Measurements from ENCODE around the gene CELF4. TPM values are rescaled to one million over a fixed set of nuclear protein-coding genes. Genes with fewer than 3 reads are reported as not detected.

Gene CELF4
- total RNA-seq, 2 experiments from 2014 or later = not detected

DNA sequence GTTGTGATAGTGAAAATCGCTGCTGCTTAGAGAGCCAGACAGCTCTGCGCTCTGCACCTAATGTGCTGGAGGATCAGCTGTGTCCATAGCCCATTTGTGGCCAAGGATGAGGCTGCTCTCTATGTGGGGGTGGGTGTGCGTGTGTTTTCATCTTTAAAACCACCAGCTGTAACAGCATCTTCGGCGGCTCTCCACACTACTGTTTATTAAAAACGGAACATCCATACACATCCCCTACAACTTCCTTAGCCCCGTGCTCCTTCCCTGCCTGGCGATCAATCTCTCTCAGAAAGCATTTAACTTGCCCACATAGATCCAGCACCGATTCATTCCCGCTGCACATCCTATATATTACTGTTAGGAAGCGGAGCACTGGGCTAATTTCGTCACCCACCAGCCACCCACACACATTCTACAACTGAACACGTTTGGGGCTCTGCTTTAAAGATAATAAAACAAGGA lies 1.6 kb downstream of the CELF4 start:
- Mint-ChIP-seq H3K36me3 (peaks cover 2% of the 10 kb centered on the region), H3K27me3 (peaks cover 75% of the 10 kb centered on the region), H3K27ac (no peak overlapping the region), H3K4me1 (peaks cover 11% of the 10 kb centered on the region), H3K9me3 (no peaks in the 10 kb centered on the region), H3K4me3 (no peak overlapping the region)
- no peak for DNase-seq

DNA sequence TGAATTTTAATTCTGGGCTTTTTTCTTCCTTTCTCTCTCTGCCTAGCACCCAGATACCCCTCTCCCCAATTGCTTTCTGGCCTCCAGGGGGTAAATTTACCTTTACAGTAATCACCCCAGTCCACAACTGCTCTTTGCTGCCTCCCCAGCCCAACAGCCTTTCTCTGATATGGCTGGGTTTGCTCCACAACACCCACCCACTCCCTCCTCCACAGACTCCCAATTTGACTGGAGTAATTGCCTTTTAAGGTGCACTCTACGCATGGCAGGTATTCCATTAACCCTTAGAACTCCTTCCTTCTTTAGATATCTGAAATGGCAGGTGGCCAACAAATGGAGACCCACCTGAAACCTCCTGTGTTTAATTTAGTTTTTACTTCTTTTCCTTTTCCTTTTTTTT lies 3.6 kb downstream of the CELF4 start:
- H3K9me3 Mint-ChIP-seq = no peaks in the 10 kb centered on the region

GRCh38 chr18:37560003-37560402 lies 5.6 kb downstream of the CELF4 start:
- DNase-seq = no peak
- no peaks in the 10 kb centered on the region for H3K36me3 Mint-ChIP-seq
- H3K4me1 Mint-ChIP-seq = no peaks in the 10 kb centered on the region
- no peak overlapping the region for H3K27ac Mint-ChIP-seq
- H3K4me3 Mint-ChIP-seq = no peak overlapping the region
- no peaks in the 10 kb centered on the region for H3K9me3 Mint-ChIP-seq
- H3K27me3 Mint-ChIP-seq = peaks cover 50% of the 10 kb centered on the region

More for the DNA sequence above, 3.6 kb downstream of the CELF4 start:
- no peak overlapping the region for H3K4me3 Mint-ChIP-seq
- DNase-seq = no peak
- peaks cover 5% of the 10 kb centered on the region for H3K4me1 Mint-ChIP-seq
- H3K27me3 Mint-ChIP-seq = peaks cover 68% of the 10 kb centered on the region
- H3K36me3 Mint-ChIP-seq = peaks cover 2% of the 10 kb centered on the region
- H3K27ac Mint-ChIP-seq = no peak overlapping the region

- no peak for DNase-seq
- Mint-ChIP-seq H3K27me3 (peaks cover 42% of the 10 kb centered on the region), H3K27ac (no peak overlapping the region), H3K4me3 (no peak overlapping the region), H3K9me3 (no peaks in the 10 kb centered on the region), H3K36me3 (no peaks in the 10 kb centered on the region), H3K4me1 (no peaks in the 10 kb centered on the region)
These were observed 6.4 kb downstream of the CELF4 start for GRCh38 chr18:37559194-37559593.

DNA sequence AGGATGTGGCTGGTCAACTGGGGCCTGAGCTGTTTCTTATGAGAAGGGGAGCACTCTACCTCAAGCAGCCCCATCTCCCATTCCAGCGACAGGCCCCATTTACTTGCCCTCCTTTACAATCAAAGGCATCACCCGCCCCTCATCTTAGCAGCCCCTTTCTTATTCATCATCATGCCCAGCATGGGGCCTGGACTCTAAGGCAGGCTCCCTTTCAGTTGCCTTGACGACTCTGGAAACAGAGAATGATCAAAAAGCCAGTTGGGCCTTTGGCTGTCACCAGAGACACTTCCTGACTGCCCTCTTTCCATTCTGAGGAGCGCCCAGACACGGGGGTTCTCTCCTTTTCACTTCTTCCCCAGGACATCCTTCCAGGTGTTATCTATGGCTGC lies 11.2 kb downstream of the CELF4 start:
- Mint-ChIP-seq H3K27me3 (peaks cover 14% of the 10 kb centered on the region), H3K27ac (no peak overlapping the region), H3K9me3 (no peaks in the 10 kb centered on the region), H3K4me1 (no peaks in the 10 kb centered on the region), H3K4me3 (no peak overlapping the region), H3K36me3 (no peaks in the 10 kb centered on the region)
- DNase-seq = no peak

- DNase-seq = no peak
- H3K36me3 Mint-ChIP-seq = no peaks in the 10 kb centered on the region
- H3K4me1 Mint-ChIP-seq = no peaks in the 10 kb centered on the region
- H3K9me3 Mint-ChIP-seq = no peaks in the 10 kb centered on the region
- H3K27me3 Mint-ChIP-seq = peaks cover 10% of the 10 kb centered on the region
- H3K27ac Mint-ChIP-seq = no peak overlapping the region
- no peak overlapping the region for H3K4me3 Mint-ChIP-seq
These were observed 11.8 kb downstream of the CELF4 start for GRCh38 chr18:37553633-37554398.

- Mint-ChIP-seq H3K9me3 (no peaks in the 10 kb centered on the region), H3K4me1 (no peaks in the 10 kb centered on the region), H3K27ac (no peak overlapping the region), H3K27me3 (peaks cover 6% of the 10 kb centered on the region), H3K36me3 (no peaks in the 10 kb centered on the region), H3K4me3 (no peak overlapping the region)
- no peak for DNase-seq
These were observed 13.3 kb downstream of the CELF4 start for GRCh38 chr18:37552286-37552685.

- Mint-ChIP-seq H3K4me3 (no peak overlapping the region), H3K27ac (no peak overlapping the region), H3K27me3 (peaks cover 3% of the 10 kb centered on the region), H3K4me1 (no peaks in the 10 kb centered on the region), H3K36me3 (no peaks in the 10 kb centered on the region), H3K9me3 (no peaks in the 10 kb centered on the region)
- no peak for DNase-seq
These were observed 13.8 kb downstream of the CELF4 start for GRCh38 chr18:37551846-37552245.

DNA sequence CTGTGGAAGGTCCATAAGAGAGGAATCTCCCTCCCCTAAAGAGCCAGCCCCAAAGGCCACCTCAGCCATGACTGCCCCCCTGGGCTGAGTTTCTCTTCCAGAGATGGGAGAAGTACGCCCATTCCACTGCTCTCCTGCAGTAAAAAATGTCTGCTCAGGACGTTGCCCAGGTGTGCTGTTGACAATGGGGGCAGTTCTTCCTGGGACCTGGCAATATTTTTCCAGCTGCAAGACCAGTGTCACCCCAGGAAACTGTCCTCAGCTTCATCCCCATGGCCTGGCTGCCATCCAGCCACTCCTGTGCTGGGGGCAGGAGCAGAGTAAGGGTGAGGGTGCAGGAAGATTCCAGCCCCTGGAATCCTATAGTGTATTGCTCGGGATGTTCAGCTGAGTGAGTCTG lies 14.3 kb downstream of the CELF4 start:
- no peak for DNase-seq
- Mint-ChIP-seq H3K4me3 (no peak overlapping the region), H3K9me3 (no peaks in the 10 kb centered on the region), H3K36me3 (no peaks in the 10 kb centered on the region), H3K27ac (no peak overlapping the region), H3K27me3 (peaks cover 3% of the 10 kb centered on the region), H3K4me1 (no peaks in the 10 kb centered on the region)

- no peaks in the 10 kb centered on the region for H3K9me3 Mint-ChIP-seq
- no peak for DNase-seq
- no peak overlapping the region for H3K4me3 Mint-ChIP-seq
- no peaks in the 10 kb centered on the region for H3K4me1 Mint-ChIP-seq
- no peak overlapping the region for H3K27ac Mint-ChIP-seq
- H3K36me3 Mint-ChIP-seq = no peaks in the 10 kb centered on the region
- peaks cover 3% of the 10 kb centered on the region for H3K27me3 Mint-ChIP-seq
These were observed 15.3 kb downstream of the CELF4 start for GRCh38 chr18:37550118-37550875.

DNA sequence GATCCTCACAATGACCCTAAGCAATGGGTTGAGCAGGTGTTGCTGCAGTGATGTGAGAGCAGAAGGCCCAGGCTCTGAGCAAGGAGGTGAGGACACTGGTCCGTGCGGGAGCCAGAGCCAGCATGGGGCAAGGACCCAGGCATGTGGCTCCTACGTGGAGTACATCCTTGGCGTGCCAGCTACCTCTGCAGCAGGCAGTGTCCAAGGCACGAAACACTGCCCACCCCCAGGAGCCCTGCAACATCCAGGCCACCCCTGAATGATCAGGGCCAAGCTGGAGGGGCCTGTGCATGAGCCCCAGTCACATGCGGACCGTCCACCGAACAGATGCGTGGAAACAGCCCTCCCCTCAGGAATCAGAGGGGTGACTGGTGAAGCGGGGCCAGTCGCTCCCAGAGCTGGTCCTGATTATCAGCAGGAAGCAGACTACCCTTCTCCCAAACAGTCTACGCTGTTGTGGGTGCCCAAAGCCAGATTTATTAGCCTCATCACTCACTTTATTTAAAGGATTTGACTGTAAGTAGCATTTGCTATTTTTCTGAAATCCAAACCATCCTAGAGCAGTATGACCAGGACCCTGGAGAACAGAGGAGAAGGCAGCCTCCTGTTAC lies 16.8 kb downstream of the CELF4 start:
- Mint-ChIP-seq H3K27ac (no peak overlapping the region), H3K4me3 (no peak overlapping the region), H3K36me3 (no peaks in the 10 kb centered on the region), H3K27me3 (peaks cover 3% of the 10 kb centered on the region), H3K4me1 (no peaks in the 10 kb centered on the region), H3K9me3 (no peaks in the 10 kb centered on the region)
- no peak for DNase-seq

DNA sequence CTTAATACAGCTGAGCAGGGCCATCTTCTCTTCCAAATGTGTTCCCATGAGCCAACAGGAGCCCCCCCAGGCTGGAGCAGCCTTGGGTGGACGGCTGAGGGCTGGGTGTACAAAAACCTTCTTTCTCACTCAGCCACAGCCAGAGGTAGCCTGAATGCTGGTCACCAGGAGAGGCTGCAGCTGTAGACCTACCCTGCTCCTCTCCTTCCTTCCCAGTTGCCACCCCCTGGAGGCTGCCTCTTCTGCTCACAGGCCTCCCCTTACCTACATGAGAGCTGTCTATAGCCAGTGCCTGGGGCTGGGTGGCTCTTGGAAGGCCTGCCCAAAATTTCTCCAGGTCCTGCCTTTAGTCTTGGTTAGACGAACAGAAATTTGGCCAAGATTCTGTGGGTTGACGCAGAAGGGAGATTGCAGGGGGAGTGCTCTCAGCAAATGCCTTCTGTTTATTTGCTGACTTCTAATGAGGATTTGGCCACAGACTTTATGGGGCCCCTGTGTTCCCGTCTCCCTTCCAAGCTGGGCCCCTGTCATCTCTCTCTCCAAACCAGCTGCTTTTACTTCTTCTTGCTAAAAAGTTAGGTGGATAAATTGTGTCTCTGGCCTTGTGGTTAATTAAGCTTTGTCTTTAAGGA lies 18.3 kb downstream of the CELF4 start:
- no peaks in the 10 kb centered on the region for H3K4me1 Mint-ChIP-seq

DNA sequence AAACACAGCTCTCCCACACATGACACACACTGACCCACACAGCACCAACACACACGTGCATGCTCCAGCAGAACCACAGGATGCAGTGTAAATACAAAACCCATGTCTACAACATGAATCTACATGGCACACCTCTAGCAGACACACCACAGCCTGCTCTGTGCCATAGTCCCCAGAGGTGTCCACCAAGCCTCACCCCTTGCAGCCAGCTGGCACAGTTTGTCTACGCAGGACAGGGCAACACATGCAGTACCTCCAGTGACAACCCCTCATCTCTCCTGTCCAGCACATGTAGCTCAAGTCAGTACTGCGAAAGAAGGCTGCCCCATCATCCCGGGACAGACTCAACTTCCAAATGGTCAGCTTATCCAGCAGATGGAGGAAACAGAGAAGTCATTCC lies 18.9 kb downstream of the CELF4 start:
- Mint-ChIP-seq H3K27me3 (peaks cover 3% of the 10 kb centered on the region), H3K9me3 (no peaks in the 10 kb centered on the region), H3K27ac (no peak overlapping the region), H3K4me3 (no peak overlapping the region), H3K4me1 (no peaks in the 10 kb centered on the region), H3K36me3 (no peaks in the 10 kb centered on the region)
- no peak for DNase-seq

More for the DNA sequence above, 18.3 kb downstream of the CELF4 start:
- Mint-ChIP-seq H3K27me3 (peaks cover 6% of the 10 kb centered on the region), H3K27ac (no peak overlapping the region), H3K36me3 (no peaks in the 10 kb centered on the region), H3K4me3 (no peak overlapping the region), H3K9me3 (no peaks in the 10 kb centered on the region)
- no peak for DNase-seq

DNA sequence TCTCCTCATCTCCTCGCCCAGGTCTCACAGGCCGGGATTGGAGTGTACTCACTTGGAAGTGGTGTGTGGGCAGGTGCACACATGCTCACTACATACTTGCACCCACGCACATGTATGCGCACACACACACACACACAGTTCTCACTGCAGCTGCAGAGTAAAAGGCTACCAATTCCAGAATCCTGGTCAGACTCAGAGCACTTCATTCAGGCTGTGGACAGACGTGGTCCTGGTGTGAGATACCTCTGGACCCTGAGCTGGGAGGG lies 19.4 kb downstream of the CELF4 start:
- DNase-seq = no peak
- Mint-ChIP-seq H3K9me3 (no peaks in the 10 kb centered on the region), H3K27ac (no peak overlapping the region), H3K27me3 (peaks cover 3% of the 10 kb centered on the region), H3K36me3 (no peaks in the 10 kb centered on the region), H3K4me1 (no peaks in the 10 kb centered on the region), H3K4me3 (no peak overlapping the region)
